Stimulated activated CD8-positive, alpha-beta memory T cell treated with anti-CD3 and anti-CD28 coated beads, Interleukin-12 subunit alpha, Interleukin-12 subunit beta, amount 100 ng/mL, for 24 hours (primary cell): ENCODE data around the gene NPC1L1.
"Not testable (repeated sequence)": the region's sequence is repeated elsewhere in the genome, so short reads cannot be mapped to it uniquely, and the experiment has no call there.

Experiments
- DNase-seq: peaks from one replicate; pipeline ENCODE4 v3.0.0-alpha.2; 2020; ENCODE audit errors: extremely low read depth

The NPC1L1 gene

GRCh38 chr7:44565795-44566559 lies 24.8 kb upstream of the NPC1L1 start:
- no peak for DNase-seq

GRCh38 chr7:44565097-44565794 lies 24.1 kb upstream of the NPC1L1 start:
- DNase-seq, result no peak

GRCh38 chr7:44564606-44565005 lies 23.5 kb upstream of the NPC1L1 start:
- DNase-seq, result no peak

DNA sequence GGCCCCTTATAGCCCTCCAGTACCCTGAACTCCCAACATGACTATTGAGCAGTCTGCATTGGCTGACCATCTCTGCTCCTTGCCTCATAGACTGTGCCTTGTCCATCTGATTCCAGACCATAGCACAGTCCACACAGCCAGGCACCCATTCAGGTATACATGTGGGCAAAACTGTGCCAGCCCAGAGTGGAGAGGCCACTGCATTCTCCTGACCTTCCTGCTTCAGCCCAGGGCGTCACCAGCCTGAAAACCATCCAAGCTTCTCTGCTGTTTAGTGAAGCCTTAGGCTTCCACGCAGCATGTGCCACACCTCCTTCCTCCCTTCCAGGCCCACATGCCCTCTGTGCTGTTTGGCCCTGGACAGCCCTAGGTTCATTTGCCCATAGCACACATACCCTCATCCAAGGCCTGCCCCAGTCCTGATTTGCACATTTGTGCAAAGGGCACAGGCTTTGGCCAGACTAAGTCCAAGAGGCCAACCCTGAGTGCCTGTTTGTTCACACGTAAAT lies 22.1 kb upstream of the NPC1L1 start:
- DNase-seq, result no peak

- not testable (repeated sequence) for DNase-seq
These were observed 21.5 kb upstream of the NPC1L1 start for GRCh38 chr7:44562622-44562962.

GRCh38 chr7:44561962-44562621 lies 21.0 kb upstream of the NPC1L1 start:
- DNase-seq, result no peak

- DNase-seq, result no peak
These were observed 20.4 kb upstream of the NPC1L1 start for GRCh38 chr7:44561481-44561880.

DNA sequence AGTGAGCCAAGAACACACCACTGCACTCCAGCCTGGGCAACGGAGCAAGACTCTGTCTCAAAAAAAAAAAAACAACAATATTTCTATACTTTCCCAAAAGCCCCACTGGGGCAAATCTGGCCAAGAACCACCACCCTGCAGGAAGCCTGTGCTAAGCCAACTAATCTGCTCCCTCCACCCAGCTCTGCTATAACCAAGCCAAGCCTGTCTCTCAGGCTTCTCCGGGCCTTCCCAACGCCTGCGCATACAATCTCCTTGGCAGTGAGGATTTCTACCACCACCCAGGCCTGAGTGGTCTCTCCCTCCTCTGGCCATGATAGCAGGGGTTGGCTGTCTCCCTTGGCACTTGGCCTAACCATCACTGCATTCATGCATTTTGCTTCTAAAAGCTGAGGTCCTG lies 18.4 kb upstream of the NPC1L1 start:
- DNase-seq, result no peak

DNA sequence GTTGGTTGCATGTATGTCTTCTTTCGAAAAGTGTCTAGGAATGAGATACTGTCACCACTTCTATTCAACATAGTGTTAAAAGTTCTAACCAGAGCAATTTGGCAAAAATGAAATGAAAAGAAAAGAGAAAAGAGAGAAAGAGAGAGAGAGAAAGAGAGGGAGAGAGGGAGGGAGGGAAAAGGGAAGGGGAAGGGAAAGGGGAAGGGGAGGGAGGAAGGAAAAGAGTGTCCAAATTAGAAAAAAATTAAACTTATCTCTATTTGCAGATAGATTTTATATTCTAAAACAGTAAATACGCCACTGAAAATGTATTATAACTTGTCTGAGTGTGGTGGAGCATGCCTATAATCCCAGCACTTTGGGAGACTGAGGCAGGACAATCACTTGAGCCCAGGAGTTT lies 16.4 kb upstream of the NPC1L1 start:
- DNase-seq, result no peak

GRCh38 chr7:44555350-44555749 lies 14.2 kb upstream of the NPC1L1 start:
- DNase-seq, result no peak

- not testable (repeated sequence) for DNase-seq
These were observed 11.4 kb upstream of the NPC1L1 start for GRCh38 chr7:44552473-44553005.

DNA sequence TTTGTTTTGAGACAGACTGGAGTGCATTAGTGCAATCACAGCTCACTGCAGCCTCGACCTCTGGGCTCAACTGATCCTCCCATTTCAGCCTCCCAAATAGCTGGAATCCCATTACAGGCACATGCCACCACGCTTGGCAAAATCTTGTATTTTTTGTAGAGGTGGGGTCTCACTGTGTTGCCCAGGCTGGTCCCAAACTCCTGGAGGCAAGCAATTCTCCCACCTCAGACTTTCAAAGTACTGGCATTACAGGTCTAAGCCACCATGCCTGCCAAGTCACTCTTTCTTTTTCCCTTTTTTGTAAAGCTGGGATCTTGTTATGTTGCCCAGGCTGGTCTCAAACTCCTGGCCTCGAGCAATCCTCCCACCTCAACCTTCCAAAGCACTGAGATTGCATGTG lies 8.3 kb upstream of the NPC1L1 start:
- no peak for DNase-seq

GRCh38 chr7:44548893-44549292 lies 7.8 kb upstream of the NPC1L1 start:
- DNase-seq, result no peak

- DNase-seq, result no peak
These were observed 6.6 kb upstream of the NPC1L1 start for GRCh38 chr7:44547536-44548231.

DNA sequence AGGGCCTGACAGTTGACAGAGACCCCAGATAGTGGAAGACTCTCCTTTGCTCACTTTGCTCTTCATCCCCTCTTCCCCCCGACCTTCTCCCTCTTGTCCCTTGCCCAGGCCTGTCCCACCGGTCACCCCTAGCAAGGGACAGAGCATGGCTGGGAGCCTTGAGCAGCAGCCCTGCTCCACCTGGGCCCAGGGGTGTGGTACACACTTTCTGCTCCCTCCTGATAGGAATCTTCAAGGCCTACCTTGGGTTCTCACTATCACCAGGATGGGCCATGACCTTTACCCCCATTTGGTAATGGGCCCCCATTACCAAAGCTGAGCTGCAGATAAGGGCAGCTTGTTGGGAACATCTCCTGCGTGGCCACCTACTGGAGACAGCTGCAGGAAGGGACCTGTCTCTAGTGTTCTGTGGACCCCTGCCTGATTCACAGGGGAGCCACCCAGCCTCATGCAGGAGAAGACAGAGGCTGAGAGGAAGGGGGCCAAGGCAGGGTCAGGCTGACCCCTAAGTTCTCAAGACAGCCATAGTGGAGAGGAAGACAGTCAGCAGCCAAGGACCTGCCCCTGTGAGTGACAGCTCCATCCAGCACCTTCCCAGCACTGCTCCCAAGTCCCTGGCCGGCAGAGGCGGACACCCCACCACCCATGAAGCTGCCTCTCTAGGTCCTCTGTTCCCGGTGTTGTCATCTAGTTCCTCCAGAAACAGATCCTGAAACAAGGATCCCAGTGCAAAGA lies 913 bp upstream of the NPC1L1 start:
- DNase-seq, result no peak

DNA sequence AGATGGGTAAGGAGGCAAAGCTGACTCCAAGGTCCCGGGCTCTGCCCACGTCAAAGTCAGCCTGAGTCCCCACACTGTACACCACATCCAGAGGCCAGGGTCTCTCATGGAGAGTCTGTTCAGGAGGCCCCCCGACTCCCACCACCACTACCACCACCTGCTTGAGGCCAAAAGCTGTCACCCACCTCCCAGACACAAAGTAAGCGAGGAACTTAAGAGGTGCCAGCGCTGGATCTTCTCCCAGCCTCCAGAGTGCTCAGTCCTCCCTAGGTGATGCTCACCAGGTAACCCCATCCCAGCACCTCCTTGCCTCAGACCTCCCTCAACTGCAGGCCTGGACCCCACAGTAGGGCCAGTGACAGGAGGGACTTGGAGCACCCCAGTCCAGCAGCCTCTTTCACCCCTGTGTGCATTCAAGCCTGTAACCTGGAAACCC lies 520 bp downstream of the NPC1L1 start:
- DNase-seq, result no peak

DNA sequence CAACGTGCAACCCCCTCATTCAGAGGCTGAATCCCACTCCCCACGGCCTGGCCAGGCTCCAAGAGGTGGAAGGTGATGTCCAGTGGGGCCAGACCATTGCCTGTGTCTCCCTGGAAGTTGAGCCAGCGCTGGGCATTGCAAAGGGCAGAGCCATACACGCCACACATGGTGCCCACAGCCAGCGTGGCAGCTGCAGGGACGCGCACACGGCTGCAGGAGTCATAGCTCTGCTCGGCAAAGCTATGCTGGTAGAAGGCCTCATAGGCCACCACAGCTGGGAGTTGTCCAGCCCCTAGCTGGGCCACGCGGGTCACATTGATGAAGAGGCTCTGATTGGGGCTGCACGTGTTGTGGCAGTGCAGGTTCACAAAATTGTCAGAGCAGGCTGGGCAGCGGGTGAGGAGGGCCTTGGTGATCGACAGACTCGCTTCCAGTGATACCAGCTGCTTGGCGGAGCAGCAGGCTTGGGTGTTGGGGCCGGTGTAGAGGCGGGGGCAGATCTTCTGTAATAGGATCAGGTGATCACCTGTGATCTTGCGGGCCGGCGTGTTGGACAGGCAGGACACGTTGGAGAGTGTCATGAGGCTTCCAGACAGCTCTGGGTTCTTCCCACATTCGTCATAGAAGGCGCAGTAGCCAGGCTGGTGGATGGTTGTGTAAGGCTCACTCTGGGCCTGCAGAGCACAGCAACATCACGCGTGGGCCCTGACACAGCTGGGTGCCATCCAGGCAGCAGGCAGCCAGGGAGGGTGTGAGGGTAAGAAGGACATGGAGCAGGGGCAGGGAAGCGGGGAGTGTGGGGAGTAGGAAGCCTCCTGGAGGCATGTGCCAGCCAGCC lies 1.2 kb downstream of the NPC1L1 start:
- no peak for DNase-seq

- DNase-seq, result no peak
These were observed 2.1 kb downstream of the NPC1L1 start for GRCh38 chr7:44538798-44539668.

GRCh38 chr7:44538093-44538797 lies 2.9 kb downstream of the NPC1L1 start:
- no peak for DNase-seq
